Gastroesophageal sphincter (tissue), 3 donors: ENCODE measurements around the gene NAA11.

ENCODE experiments used
- EP300 ChIP-seq: sonication (generic); formaldehyde crosslinking; IDR thresholded peaks from one replicate; pipeline ENCODE4 v1.6.1; 2017; ENCODE audit warnings: antibody characterized with exemption, mild to moderate bottlenecking
- POLR2A ChIP-seq, 2 donors: fragments of 450-650 bp; IDR thresholded peaks; one replicate each; pipeline ENCODE4 v1.6.1; 2017; ENCODE audit warnings: antibody characterized with exemption in 2 of 2, mild to moderate bottlenecking in 2 of 2, moderate library complexity in 1 of 2
- TF ChIP-seq, protein P1 (sequence below), 4 experiments: fragments of 200-600 bp in 2 of 4; fragments of 450-650 bp in 2 of 4; sonication (generic) in 1 of 4; IDR thresholded peaks; one replicate each; pipeline ENCODE4 v1.5.1; 2017 to 2019; ENCODE audit warnings: antibody characterized with exemption in 4 of 4, mild to moderate bottlenecking in 2 of 4, moderate library complexity in 2 of 4

DNA sequence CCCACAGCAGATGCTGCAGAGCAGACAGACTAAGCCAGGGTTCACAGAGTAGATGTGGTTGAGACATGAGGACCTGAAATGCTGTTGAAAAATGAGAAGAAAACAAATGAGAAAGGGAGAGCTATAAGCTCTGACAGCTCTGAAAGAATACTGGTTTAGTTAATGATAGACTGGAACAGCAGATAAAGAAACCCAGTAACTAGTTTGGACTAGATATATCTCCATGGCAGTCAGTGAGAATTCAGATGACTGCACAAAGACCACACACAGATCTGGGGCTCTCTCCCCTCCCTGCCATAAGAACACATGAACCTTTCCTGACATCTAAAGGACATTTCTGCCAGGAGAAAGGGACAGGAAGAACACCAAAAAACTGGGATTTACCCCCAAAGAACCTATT lies 8.2 kb downstream of the NAA11 start:
- TF ChIP-seq EP300 (no peak), POLR2A (IDR thresholded peaks at IDR 0.05) (no peak)
- TF ChIP-seq, protein P1, sequence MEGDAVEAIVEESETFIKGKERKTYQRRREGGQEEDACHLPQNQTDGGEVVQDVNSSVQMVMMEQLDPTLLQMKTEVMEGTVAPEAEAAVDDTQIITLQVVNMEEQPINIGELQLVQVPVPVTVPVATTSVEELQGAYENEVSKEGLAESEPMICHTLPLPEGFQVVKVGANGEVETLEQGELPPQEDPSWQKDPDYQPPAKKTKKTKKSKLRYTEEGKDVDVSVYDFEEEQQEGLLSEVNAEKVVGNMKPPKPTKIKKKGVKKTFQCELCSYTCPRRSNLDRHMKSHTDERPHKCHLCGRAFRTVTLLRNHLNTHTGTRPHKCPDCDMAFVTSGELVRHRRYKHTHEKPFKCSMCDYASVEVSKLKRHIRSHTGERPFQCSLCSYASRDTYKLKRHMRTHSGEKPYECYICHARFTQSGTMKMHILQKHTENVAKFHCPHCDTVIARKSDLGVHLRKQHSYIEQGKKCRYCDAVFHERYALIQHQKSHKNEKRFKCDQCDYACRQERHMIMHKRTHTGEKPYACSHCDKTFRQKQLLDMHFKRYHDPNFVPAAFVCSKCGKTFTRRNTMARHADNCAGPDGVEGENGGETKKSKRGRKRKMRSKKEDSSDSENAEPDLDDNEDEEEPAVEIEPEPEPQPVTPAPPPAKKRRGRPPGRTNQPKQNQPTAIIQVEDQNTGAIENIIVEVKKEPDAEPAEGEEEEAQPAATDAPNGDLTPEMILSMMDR (IDR thresholded peaks at IDR 0.05): no peak
